HepG2 (cell line): Measurements from ENCODE around the gene ANXA2. TPM values are rescaled to one million over a fixed set of nuclear protein-coding genes. Genes with fewer than 3 reads are reported as not detected.

Experiments used
- ARID2 ChIP-seq: sonication (generic); formaldehyde crosslinking; IDR thresholded peaks from 2 replicates; pipeline ENCODE4 v1.8.1; 2022; ENCODE audit warnings: mild to moderate bottlenecking, missing genetic modification reagents, borderline replicate concordance
- CHD4 ChIP-seq: fragments of 200-600 bp; sonication (generic); IDR thresholded peaks from 2 replicates; pipeline ENCODE4 v1.7.0; 2017; ENCODE audit warnings: mild to moderate bottlenecking, low read length, borderline replicate concordance
- ERF ChIP-seq: IDR thresholded peaks from 2 replicates; pipeline ENCODE4 v1.6.1; 2018; ENCODE audit warnings: missing biosample characterization, missing genetic modification reagents
- GPN1 ChIP-seq: sonication (generic); formaldehyde crosslinking; IDR thresholded peaks from 2 replicates; pipeline ENCODE4 v1.5.1; 2020; ENCODE audit warnings: missing genetic modification reagents, borderline replicate concordance
- JUND ChIP-seq: sonication (generic); formaldehyde crosslinking; IDR thresholded peaks from 2 replicates; pipeline ENCODE4 v1.8.0; 2022; ENCODE audit warnings: mild to moderate bottlenecking, missing genetic modification reagents
- KLF11 ChIP-seq: IDR thresholded peaks from 2 replicates; pipeline ENCODE4 v1.6.1; 2016; ENCODE audit warnings: missing compliant biosample characterization
- KMT2A ChIP-seq: sonication (generic); formaldehyde crosslinking; IDR thresholded peaks from 2 replicates; pipeline ENCODE4 v1.4.0; 2020; ENCODE audit warnings: missing genetic modification reagents
- MXD1 ChIP-seq: sonication (generic); formaldehyde crosslinking; IDR thresholded peaks from 2 replicates; pipeline ENCODE4 v1.4.0; 2020; ENCODE audit warnings: mild to moderate bottlenecking, missing genetic modification reagents
- MYC ChIP-seq: sonication (generic); formaldehyde crosslinking; IDR thresholded peaks from 2 replicates; pipeline ENCODE4 v1.9.0; 2021; ENCODE audit warnings: missing genetic modification reagents, borderline replicate concordance
- PRDM15 ChIP-seq: sonication (generic); formaldehyde crosslinking; IDR thresholded peaks from 2 replicates; pipeline ENCODE4 v1.4.0; 2020; ENCODE audit warnings: missing genetic modification reagents
- RARA ChIP-seq: IDR thresholded peaks from 2 replicates; pipeline ENCODE4 v1.6.1; 2016; ENCODE audit warnings: missing genetic modification reagents, missing compliant biosample characterization
- SAP130 ChIP-seq: IDR thresholded peaks from 2 replicates; pipeline ENCODE4 v1.6.1; 2016; ENCODE audit warnings: low read depth
- SIX4 ChIP-seq: sonication (generic); formaldehyde crosslinking; IDR thresholded peaks from 2 replicates; pipeline ENCODE4 v1.4.0; 2020; ENCODE audit warnings: missing genetic modification reagents
- THAP7 ChIP-seq: sonication (generic); formaldehyde crosslinking; IDR thresholded peaks from 2 replicates; pipeline ENCODE4 v1.8.1; 2023; ENCODE audit warnings: mild to moderate bottlenecking, missing genetic modification reagents
- WIZ ChIP-seq: sonication (generic); formaldehyde crosslinking; IDR thresholded peaks from 2 replicates; pipeline ENCODE4 v1.5.1; 2020; ENCODE audit warnings: mild to moderate bottlenecking, missing genetic modification reagents
- ZMYM2 ChIP-seq: sonication (generic); formaldehyde crosslinking; IDR thresholded peaks from 2 replicates; pipeline ENCODE4 v1.8.0; 2022; ENCODE audit warnings: mild to moderate bottlenecking, missing genetic modification reagents
- ZNF18 ChIP-seq: sonication (generic); formaldehyde crosslinking; IDR thresholded peaks from 2 replicates; pipeline ENCODE4 v1.8.0; 2022; ENCODE audit warnings: mild to moderate bottlenecking, missing genetic modification reagents; ENCODE audit not compliant: insufficient replicate concordance
- ZNF468 ChIP-seq: sonication (generic); formaldehyde crosslinking; IDR thresholded peaks from 2 replicates; pipeline ENCODE4 v1.8.0; 2022; ENCODE audit warnings: mild to moderate bottlenecking, moderate library complexity, missing genetic modification reagents
- ZNF501 ChIP-seq: sonication (generic); formaldehyde crosslinking; IDR thresholded peaks from 2 replicates; pipeline ENCODE4 v1.5.1; 2020; ENCODE audit warnings: mild to moderate bottlenecking, moderate library complexity, missing genetic modification reagents
- ZNF510 ChIP-seq: sonication (generic); formaldehyde crosslinking; IDR thresholded peaks from 2 replicates; pipeline ENCODE4 v1.4.0; 2020; ENCODE audit warnings: low read depth, mild to moderate bottlenecking, missing genetic modification reagents
- ZNF530 ChIP-seq: sonication (generic); formaldehyde crosslinking; IDR thresholded peaks from 2 replicates; pipeline ENCODE4 v1.5.0; 2020; ENCODE audit warnings: low read depth, mild to moderate bottlenecking, missing genetic modification reagents
- ZNF562 ChIP-seq: sonication (generic); formaldehyde crosslinking; IDR thresholded peaks from 2 replicates; pipeline ENCODE4 v1.8.0; 2022; ENCODE audit warnings: missing genetic modification reagents, borderline replicate concordance
- polyA plus RNA-seq, 8 experiments: library from polyadenylated mRNA; depleted of rRNA in 3 of 8; stranded (reverse) in 7 of 8; unstranded in 1 of 8; fragments of >200 nt; fragmentation: Illumina TruSeq in 4 of 8; extraction: Trizol in 4 of 8; gene quantifications; 2 replicates each; pipeline versions ENCODE4 v1.2.1 to v1.2.3, GENCODE V29; 2011 to 2016; ENCODE audit warnings: low read depth in 4 of 8, missing spikeins in 1 of 8, mixed read lengths in 1 of 8; ENCODE audit not compliant: insufficient read depth in 1 of 8
- total RNA-seq, 5 experiments: library from RNA; depleted of rRNA; stranded (reverse); fragments of >200 nt; fragmentation: Illumina TruSeq; extraction: Trizol; gene quantifications; 2 replicates each; pipeline ENCODE4 v1.2.3, GENCODE V29; 2016; ENCODE audit warnings: low read depth in 1 of 5
- TF ChIP-seq, protein P1 (sequence below): sonication (generic); formaldehyde crosslinking; IDR thresholded peaks from 2 replicates; pipeline ENCODE4 v1.4.0; 2020; ENCODE audit warnings: missing genetic modification reagents, borderline replicate concordance

The ANXA2 gene
- total and polyA plus RNA-seq, 2 of the 13 experiments (the other 11 are each of a cell fraction or from before 2014, with no cell fraction given), result 196 to 613 TPM

- TF ChIP-seq MYC (CRISPR knock-in tag) (no peak), KMT2A (CRISPR knock-in tag) (peak; percentile 20; the same call in 1 of the 2 replicates), WIZ (no peak), SIX4 (CRISPR knock-in tag) (peak; percentile 99), ZNF18 (CRISPR knock-in tag) (peak; percentile 97), ZNF501 (0 out of 2 replicates have a peak, but pooled peaks have one; percentile 34), RARA (CRISPR knock-in tag) (peak; percentile 79), THAP7 (CRISPR knock-in tag) (no peak), JUND (CRISPR knock-in tag) (peak; percentile 82), ZNF530 (CRISPR knock-in tag) (no peak), SAP130 (peak; percentile 86), KLF11 (CRISPR knock-in tag) (no peak), ZNF562 (CRISPR knock-in tag) (no peak), MXD1 (no peak), ARID2 (CRISPR knock-in tag) (no peak), ERF (CRISPR knock-in tag) (peak; percentile 91), CHD4 (0 out of 2 replicates have a peak, but pooled peaks have one; percentile 16), GPN1 (CRISPR knock-in tag) (no peak), PRDM15 (CRISPR knock-in tag) (peak; percentile 74), ZNF510 (no peak), ZNF468 (CRISPR knock-in tag) (no peak), ZMYM2 (no peak)
- TF ChIP-seq, protein P1, sequence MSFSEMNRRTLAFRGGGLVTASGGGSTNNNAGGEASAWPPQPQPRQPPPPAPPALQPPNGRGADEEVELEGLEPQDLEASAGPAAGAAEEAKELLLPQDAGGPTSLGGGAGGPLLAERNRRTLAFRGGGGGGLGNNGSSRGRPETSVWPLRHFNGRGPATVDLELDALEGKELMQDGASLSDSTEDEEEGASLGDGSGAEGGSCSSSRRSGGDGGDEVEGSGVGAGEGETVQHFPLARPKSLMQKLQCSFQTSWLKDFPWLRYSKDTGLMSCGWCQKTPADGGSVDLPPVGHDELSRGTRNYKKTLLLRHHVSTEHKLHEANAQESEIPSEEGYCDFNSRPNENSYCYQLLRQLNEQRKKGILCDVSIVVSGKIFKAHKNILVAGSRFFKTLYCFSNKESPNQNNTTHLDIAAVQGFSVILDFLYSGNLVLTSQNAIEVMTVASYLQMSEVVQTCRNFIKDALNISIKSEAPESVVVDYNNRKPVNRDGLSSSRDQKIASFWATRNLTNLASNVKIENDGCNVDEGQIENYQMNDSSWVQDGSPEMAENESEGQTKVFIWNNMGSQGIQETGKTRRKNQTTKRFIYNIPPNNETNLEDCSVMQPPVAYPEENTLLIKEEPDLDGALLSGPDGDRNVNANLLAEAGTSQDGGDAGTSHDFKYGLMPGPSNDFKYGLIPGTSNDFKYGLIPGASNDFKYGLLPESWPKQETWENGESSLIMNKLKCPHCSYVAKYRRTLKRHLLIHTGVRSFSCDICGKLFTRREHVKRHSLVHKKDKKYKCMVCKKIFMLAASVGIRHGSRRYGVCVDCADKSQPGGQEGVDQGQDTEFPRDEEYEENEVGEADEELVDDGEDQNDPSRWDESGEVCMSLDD (CRISPR knock-in tag), result no peak
These were observed 23.1 kb downstream of the ANXA2 start (continued) for GRCh38 chr15:60374628-60375081.
